GM10847 (cell line): ENCODE measurements around the gene ALLC.

ENCODE experiments used
- POLR2A ChIP-seq: IDR thresholded peaks from 2 replicates; pipeline ENCODE4 v1.6.1; 2011; ENCODE audit not compliant: insufficient read length; ENCODE audit errors: extremely low read depth

Gene ALLC

DNA sequence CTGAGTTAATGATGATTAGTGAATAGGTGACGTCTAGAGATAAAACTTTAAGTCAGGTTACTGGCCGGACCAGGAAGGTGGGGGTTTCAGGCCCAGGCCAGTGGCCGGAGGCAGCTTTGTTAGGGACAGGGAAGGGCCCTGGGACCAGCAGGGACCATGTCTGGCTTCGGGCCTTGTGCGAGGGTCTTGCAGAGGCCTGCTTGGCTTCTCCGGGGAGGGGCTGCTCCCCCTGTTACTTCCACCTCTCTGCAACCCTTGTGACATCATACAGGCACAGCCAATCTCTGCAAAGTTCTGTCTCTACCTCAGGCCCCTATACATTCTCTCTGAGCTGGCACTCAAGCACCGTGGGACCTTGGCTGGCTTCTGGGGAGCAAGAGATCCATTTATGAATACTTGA is at the start of gene ALLC:
TSS of gene ALLC (plus strand) at position 320 of the 400 bp plus-strand sequence. CDS start 12,958 bp downstream, outside the sequence.
- TF ChIP-seq POLR2A, result no peak

DNA sequence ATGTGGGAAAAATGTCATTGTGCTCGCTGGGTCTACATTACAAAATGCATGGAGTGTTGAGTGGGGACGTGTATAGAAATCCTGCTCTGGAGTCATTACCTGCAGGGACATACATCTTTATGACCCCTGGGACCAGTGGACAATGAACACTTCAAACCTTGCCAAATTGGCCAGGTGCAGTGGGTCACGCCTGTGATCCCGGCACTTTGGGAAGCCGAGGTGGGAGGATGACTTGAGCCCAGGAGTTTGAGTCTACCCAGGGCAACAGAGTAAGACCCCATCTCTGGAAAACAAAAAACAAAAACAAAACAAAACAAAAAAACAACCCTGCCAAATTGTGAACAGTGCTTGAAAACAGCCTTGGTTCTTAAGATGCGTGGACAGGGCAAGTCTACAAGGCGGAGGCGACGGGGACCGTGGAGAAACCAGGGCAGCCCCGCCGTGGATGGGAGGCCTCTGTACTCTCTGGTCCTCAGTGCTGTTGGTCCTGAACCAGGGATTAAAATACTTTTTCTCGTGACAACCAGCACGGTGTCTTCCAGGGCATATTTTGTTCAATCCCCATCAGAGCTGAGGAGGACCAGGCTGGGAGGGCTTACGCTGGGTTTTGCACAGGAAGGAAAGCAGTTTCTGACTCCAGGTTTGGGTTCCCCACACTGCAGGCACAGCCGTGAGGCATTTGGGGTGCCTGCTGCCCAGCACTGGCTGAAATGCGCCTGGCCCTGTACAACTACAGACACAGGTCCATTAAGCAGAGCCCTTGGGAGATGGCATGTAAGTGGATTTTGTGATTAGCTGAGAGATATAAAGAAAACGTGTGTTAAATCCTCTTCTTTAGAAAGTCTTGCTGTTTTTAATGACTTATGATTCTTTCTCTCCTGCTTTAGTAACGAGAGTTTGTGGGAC is 49.4 kb upstream of the ALLC start:
- no peak for TF ChIP-seq POLR2A

GRCh38 chr2:3610415-3610814 is 47.6 kb upstream of the ALLC start:
- no peak for TF ChIP-seq POLR2A

DNA sequence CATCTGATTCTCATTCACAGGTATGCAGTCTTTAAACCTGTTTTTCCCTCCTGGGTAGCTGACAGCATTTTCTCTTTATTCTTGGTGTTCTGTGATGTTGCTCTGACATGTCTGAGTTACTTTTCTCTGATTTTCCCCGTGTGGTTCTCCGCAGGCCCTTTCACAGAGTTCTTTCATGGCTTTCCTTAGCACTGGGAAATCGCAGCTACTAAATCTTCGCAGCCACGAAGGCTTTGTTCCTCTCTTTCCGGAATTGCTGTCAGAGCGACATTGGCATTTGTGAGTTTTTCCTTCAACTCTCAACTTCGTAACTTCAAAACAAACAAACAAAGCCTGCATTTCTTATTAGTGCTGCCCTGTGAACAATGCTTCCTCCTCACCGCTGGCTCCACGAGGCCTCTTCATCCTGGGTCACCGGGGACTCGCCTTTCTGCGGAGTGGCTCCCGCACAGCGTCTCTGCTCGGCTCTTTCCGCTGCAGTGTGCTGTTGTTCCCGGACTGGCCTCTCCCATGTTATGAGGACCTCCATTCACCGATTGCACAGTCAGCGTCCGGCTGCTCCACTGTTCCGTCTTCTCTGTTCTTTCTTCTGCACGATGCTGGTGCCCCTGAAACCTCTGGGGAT is 47.0 kb upstream of the ALLC start:
- no peak for TF ChIP-seq POLR2A

DNA sequence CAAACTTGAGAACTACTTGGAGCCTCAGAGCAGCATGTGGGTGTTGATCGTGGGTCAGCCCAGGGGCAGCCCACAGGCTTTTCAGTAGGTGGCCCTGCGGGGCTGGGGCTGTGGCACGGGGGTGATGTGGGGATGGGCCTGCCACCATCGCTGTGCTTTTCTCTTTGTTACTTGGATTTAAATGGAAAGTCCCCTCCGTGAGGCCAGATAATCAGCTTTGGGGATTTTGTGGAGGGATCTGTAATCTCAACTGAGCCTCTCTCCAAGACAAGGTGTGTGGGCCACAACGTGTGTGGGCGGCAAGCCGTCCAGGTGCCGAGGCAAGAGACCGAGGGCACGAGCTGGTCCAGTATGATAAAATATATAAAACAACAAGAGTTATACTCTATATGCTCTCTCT is 46.4 kb upstream of the ALLC start:
- no peak for TF ChIP-seq POLR2A

GRCh38 chr2:3612639-3613523 is 45.1 kb upstream of the ALLC start:
- TF ChIP-seq POLR2A, result no peak

- TF ChIP-seq POLR2A, result no peak
These were observed 44.5 kb upstream of the ALLC start for GRCh38 chr2:3613524-3613905.

DNA sequence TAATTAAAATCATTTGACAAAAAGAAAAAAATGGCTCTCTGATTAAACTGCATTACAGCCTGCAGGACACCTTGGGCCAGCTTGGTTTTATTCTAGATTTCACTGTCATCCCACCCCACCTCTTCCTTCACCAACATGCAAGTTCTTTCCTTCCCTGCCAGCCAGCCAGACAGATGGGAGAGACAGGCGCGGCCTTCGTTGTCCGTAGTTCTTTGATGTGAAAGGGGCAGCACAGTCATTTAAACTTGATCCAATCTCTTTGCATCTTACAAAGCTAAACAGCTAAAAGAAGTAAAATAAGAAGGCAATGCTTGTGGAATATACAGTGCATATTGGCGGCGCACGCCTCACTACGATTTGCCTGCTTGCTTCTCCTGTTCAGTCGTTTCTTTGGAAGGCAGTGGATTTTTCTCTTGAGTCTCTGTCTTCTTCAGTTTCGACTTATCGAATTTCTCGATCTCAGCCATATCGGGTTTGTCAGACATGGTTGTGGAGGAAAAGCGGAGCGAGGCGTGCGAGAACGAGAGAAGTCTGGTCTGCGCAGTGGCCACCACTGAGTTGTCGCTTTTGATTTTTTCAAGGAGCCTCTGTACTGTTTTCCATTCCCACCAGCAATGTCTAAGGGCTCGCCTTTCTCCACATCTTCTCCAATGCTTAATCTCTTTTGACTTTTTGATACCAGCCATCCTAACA is 40.7 kb upstream of the ALLC start:
- TF ChIP-seq POLR2A, result no peak

- TF ChIP-seq POLR2A, result no peak
These were observed 39.6 kb upstream of the ALLC start for GRCh38 chr2:3618367-3618766.

GRCh38 chr2:3619033-3619432 is 39.0 kb upstream of the ALLC start:
- TF ChIP-seq POLR2A, result no peak

- no peak for TF ChIP-seq POLR2A
These were observed 37.2 kb upstream of the ALLC start for GRCh38 chr2:3620834-3621233.

- TF ChIP-seq POLR2A, result no peak
These were observed 35.0 kb upstream of the ALLC start for GRCh38 chr2:3622967-3623366.

DNA sequence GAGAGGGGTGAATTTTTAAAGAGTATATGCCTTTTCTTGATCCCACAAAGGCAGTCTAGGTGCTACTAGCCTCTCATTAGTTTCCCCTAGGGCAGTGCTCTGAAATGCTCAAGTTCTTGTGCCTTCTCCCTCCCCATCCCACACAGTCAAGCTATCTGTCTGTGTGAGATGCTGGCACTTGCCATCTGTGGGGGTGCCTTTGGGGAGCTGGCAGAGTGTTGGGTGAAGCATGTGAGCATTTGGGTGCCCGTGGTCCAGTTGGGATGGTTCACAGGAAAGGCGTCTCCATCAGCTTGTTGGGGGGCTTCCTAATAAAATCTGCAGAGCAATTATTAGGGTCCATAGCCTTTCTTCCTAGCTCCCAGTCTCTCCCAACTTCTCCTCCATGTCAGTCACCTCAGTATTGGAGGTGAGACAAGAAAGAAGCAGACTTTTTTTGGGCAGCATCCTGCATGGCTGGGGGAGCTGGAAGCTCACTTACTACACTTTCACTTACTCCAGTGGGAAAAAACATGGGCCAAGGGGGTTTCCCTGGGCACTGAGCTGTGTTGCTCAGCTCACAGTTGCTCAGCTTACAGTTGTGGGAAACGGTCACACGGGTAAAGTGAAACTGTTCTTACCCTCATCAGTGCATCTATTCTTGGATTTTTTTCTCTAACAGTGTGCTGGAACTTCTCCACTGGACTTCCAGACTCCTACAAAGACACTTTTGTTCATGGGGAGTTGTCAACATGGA is 33.8 kb upstream of the ALLC start:
- no peak for TF ChIP-seq POLR2A

GRCh38 chr2:3625186-3625585 is 32.8 kb upstream of the ALLC start:
- TF ChIP-seq POLR2A, result no peak
